Sigmoid colon (tissue), 4 donors: ENCODE data around the gene CRTC3.

Source experiments
- CTCF ChIP-seq, 4 experiments: fragments of 450-650 bp in 3 of 4; fragments of 200-600 bp in 1 of 4; IDR thresholded peaks; one replicate each; pipeline ENCODE4 v1.5.1; 2016 to 2019; ENCODE audit warnings: antibody characterized with exemption in 4 of 4, mild to moderate bottlenecking in 3 of 4, moderate library complexity in 2 of 4
- EP300 ChIP-seq, 4 donors: sonication (generic); formaldehyde crosslinking; IDR thresholded peaks; one replicate each; pipeline ENCODE4 v1.6.1; 2017; ENCODE audit warnings: antibody characterized with exemption in 4 of 4
- POLR2AphosphoS5 ChIP-seq, 4 donors: sonication (generic); formaldehyde crosslinking; IDR thresholded peaks; one replicate each; pipeline ENCODE4 v1.6.1; 2017; ENCODE audit warnings: antibody characterized with exemption in 4 of 4

GRCh38 chr15:90685591-90686434, 156.1 kb downstream of the CRTC3 start:
- no peak for TF ChIP-seq POLR2AphosphoS5 (IDR thresholded peaks at IDR 0.05)
- TF ChIP-seq CTCF (IDR thresholded peaks at IDR 0.05) = no peak
- no peak for TF ChIP-seq EP300 (IDR thresholded peaks at IDR 0.05)
